Measurements from ENCODE around the gene ABAT. TPM values are rescaled to one million over a fixed set of nuclear protein-coding genes. Genes with fewer than 3 reads are reported as not detected.

The ABAT gene
- total RNA-seq, 2 donors from 2014 or later = 27.0 to 40.2 TPM

DNA sequence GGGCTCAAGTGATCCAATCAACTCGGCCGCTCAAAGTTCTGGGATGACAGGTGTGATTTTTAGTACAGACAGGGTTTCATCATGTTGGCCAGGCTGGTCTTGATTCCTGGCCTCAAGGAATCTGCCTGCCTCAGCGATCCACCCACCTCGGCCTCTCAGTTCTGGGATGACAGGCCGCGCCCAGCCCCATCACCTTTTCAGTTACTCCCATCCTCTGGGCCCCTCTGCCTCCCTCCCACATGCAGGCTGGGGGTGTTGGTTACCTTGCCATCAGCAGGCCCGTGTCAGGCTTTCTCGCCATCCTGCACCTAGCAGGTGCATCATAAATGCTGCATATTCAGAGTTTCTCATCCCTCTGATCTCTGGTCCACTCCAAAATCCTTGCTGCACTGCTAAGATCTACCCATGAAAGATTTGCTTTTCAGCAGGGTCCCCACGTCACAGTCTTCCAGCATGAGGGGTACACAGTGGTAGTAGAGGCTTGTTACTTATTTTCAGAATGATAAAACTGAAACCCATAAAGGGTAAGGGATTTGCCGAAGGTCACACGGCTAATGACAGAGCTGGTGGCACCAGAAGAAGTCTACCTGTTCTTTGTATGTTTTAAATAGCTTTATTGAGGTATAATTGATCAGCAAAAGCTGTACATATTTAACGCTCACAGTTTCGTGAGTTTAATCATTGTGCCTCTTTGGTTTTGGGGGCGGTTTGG, 139.8 kb downstream of the ABAT start:
- intact Hi-C loops (cut with DNase I) = no loop called here
- peaks cover 16 to 52% of the 10 kb centered on the region in 2 donors for H3K36me3 ChIP-seq (replicated peaks in 1 of 2; ENCODE audit: insufficient read depth in 1 of 2, low read depth in 2 of 2)

GRCh38 chr16:8816967-8817655, 142.7 kb downstream of the ABAT start:
- Histone ChIP-seq H3K27me3 (no peaks in the 10 kb centered on the region), H3K4me3 (no peak overlapping the region), H3K36me3 (replicated peaks in 1 of 2; ENCODE audit: insufficient read depth in 1 of 2, low read depth in 2 of 2) (peaks cover 11 to 38% of the 10 kb centered on the region in 2 donors), H3K4me1 (peaks cover 7% of the 10 kb centered on the region), H3K9me3 (no peaks in the 10 kb centered on the region), H3K27ac (no peak overlapping the region)
- no peak for DNase-seq
- intact Hi-C loops (cut with DNase I) = loop anchor here (5.0 kb wide), 1 partner anchor 50 kb away; no protein-coding TSS in a partner anchor
- TF ChIP-seq POLR2A (IDR thresholded peaks at IDR 0.05) (no peak), CTCF (IDR thresholded peaks at IDR 0.05) (no peak)
- 75 to 90% methylated on average over 6 of the region's 6 CpGs for WGBS, 2 donors
- ATAC-seq = no peak

More for the DNA sequence above, 139.8 kb downstream of the ABAT start:
- H3K27ac ChIP-seq = no peak overlapping the region
- 86 to 91% methylated on average over 14 of the region's 14 CpGs for WGBS, 2 donors
- no peak for ATAC-seq
- no peak for TF ChIP-seq CTCF (IDR thresholded peaks at IDR 0.05)
- no peak for TF ChIP-seq POLR2A (IDR thresholded peaks at IDR 0.05)
- no peaks in the 10 kb centered on the region for H3K27me3 ChIP-seq
- H3K9me3 ChIP-seq = no peaks in the 10 kb centered on the region
- no peak for DNase-seq
- no peaks in the 10 kb centered on the region for H3K4me1 ChIP-seq
- no peak overlapping the region for H3K4me3 ChIP-seq

DNA sequence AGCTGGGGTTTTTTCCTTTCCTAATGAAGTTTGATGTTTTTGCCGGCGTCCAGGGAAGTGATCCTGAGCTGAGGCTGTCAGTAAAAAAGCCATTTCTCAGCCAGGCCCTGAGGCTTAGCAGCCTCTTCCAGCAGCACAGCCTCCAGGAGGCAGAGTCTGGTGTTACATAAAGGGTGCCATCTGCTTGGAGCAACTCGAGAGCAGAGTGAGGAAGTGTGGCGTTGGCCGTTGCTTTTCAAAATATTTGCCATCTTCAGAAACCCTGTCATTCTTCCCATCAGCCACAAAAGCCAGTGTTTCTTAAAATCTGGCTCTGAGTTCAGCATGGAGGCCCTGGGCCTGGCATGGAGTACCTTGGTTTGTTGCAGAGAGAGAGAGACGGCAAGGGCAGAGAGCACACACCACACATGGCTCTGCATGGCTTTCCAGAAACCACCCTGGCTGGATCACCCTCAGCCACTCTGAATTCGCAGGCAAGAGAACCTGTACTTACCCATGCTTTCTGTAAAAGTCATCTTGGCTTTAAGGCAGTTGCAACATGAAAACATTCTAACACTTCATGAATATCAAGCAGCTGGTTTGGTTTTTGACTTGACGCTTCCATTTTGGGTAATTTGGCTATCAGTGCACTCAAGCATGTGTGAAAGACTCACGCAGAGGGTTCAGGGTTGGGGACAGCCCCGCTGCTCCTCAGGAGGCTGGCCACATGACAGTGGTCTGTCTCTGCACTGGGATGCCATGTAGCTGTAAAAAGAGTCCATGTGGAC, 144.3 kb downstream of the ABAT start:
- Histone ChIP-seq H3K36me3 (replicated peaks in 1 of 2; ENCODE audit: insufficient read depth in 1 of 2, low read depth in 2 of 2) (peaks cover 8 to 23% of the 10 kb centered on the region in 2 donors), H3K27ac (no peak overlapping the region), H3K27me3 (no peaks in the 10 kb centered on the region), H3K9me3 (no peaks in the 10 kb centered on the region), H3K4me1 (peaks cover 9% of the 10 kb centered on the region), H3K4me3 (no peak overlapping the region)
- TF ChIP-seq POLR2A (IDR thresholded peaks at IDR 0.05) (no peak), CTCF (IDR thresholded peaks at IDR 0.05) (no peak)
- intact Hi-C loops (cut with DNase I) = loop anchor here (5.0 kb wide), 1 partner anchor 51 kb away; no protein-coding TSS in a partner anchor
- DNase-seq (no peak), ATAC-seq (no peak)
- 79 to 84% methylated on average over 9 to 10 of the region's 10 CpGs for WGBS, 2 donors

DNA sequence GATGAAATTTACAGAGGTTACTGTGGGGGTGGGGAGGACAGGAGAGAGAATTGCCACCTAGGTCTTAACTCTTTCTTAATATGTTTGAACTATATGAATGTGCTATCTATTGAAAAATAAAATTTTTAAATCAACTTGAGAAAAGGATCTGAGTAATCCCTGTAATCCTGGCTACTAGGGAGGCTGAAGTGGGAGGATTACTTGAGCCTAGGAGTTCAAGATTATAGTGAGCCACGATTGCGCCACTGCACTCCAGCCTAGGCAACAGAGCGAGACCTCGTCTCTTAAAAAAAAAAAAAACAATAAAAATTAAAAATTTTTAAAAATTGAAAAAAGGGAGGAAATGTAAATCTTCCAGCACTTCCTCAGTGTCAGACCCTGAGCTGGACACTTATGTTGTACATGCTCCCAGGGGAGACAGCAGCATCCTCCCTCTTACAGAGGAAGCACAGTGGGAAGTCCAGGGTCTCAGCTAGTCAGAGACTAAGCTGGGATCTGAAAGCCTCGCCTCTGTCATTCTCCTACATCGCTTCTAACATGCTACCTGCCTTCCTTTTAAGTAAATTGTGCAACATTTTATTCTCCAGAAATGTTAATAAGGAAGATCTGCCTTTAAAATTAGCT, 145.1 kb downstream of the ABAT start:
- WGBS, 2 donors = 85 to 89% methylated on average over 6 of the region's 6 CpGs
- DNase-seq = no peak
- no peak overlapping the region for H3K4me3 ChIP-seq
- ATAC-seq = no peak
- H3K9me3 ChIP-seq = no peaks in the 10 kb centered on the region
- intact Hi-C loops (cut with DNase I) = loop anchor here (5.0 kb wide), 1 partner anchor 52 kb away; no protein-coding TSS in a partner anchor
- H3K36me3 ChIP-seq (replicated peaks in 1 of 2; ENCODE audit: insufficient read depth in 1 of 2, low read depth in 2 of 2) = peaks cover 0 to 15% of the 10 kb centered on the region in 2 donors
- H3K27me3 ChIP-seq = no peaks in the 10 kb centered on the region
- no peak overlapping the region for H3K27ac ChIP-seq
- H3K4me1 ChIP-seq = peaks cover 9% of the 10 kb centered on the region
- TF ChIP-seq POLR2A (IDR thresholded peaks at IDR 0.05) (no peak), CTCF (IDR thresholded peaks at IDR 0.05) (no peak)
